ENCODE measurements around the gene CLNK. TPM values are rescaled to one million over a fixed set of nuclear protein-coding genes. Genes with fewer than 3 reads are reported as not detected.

The CLNK gene
- total and polyA plus RNA-seq, 4 donors: 0.04 to 0.57 (median 0.14) TPM; not detected in 1

GRCh38 chr4:10612476-10612875 is 72.1 kb downstream of the CLNK start:
- Histone ChIP-seq H3K4me3 (no peak overlapping the region), H3K27me3 (ENCODE audit: control insufficient read depth in 3 of 3, insufficient read depth in 3 of 3, low read length in 2 of 3) (no peaks in the 10 kb centered on the region), H3K9me3 (ENCODE audit: control insufficient read depth in 4 of 4, insufficient read depth in 3 of 4, low read length in 3 of 4) (no peaks in the 10 kb centered on the region), H3K4me1 (ENCODE audit: control insufficient read depth in 5 of 5, insufficient read depth in 5 of 5, low read length in 5 of 5) (peaks cover 0 to 3% (median 0%) of the 10 kb centered on the region in 5 donors), H3K27ac (ENCODE audit: low read depth in 1 of 2, low read length in 1 of 2) (no peak overlapping the region), H3K36me3 (ENCODE audit: control insufficient read depth in 4 of 4, insufficient read depth in 4 of 4, low read length in 4 of 4) (no peaks in the 10 kb centered on the region), H3K9ac (ENCODE audit: insufficient read depth in 1 of 2, low read length in 2 of 2) (no peak overlapping the region)
- 90 to 96% methylated on average over 2 of the region's 2 CpGs for WGBS, 2 donors
- no peak for TF ChIP-seq CTCF (IDR thresholded peaks at IDR 0.05; ENCODE audit: control extremely low read depth, extremely low read depth)
- DNase-seq (no peak), ATAC-seq (ENCODE audit: insufficient read depth, low FRiP score) (no peak)

GRCh38 chr4:10611673-10612072 is 72.9 kb downstream of the CLNK start:
- H3K9me3 ChIP-seq (ENCODE audit: control insufficient read depth in 4 of 4, insufficient read depth in 3 of 4, low read length in 3 of 4): no peaks in the 10 kb centered on the region
- no peaks in the 10 kb centered on the region for H3K27me3 ChIP-seq (ENCODE audit: control insufficient read depth in 3 of 3, insufficient read depth in 3 of 3, low read length in 2 of 3)
- ATAC-seq (ENCODE audit: insufficient read depth, low FRiP score): no peak
- H3K9ac ChIP-seq (ENCODE audit: insufficient read depth in 1 of 2, low read length in 2 of 2): no peak overlapping the region
- H3K27ac ChIP-seq (ENCODE audit: low read depth in 1 of 2, low read length in 1 of 2): no peak overlapping the region
- no peak for TF ChIP-seq CTCF (IDR thresholded peaks at IDR 0.05; ENCODE audit: control extremely low read depth, extremely low read depth)
- H3K4me3 ChIP-seq: no peak overlapping the region
- H3K4me1 ChIP-seq (ENCODE audit: control insufficient read depth in 5 of 5, insufficient read depth in 5 of 5, low read length in 5 of 5): peaks cover 0 to 1% (median 0%) of the 10 kb centered on the region in 5 donors
- DNase-seq: no peak
- H3K36me3 ChIP-seq (ENCODE audit: control insufficient read depth in 4 of 4, insufficient read depth in 4 of 4, low read length in 4 of 4): no peaks in the 10 kb centered on the region
- WGBS, 2 donors: 79 to 81% methylated on average over 3 of the region's 3 CpGs

DNA sequence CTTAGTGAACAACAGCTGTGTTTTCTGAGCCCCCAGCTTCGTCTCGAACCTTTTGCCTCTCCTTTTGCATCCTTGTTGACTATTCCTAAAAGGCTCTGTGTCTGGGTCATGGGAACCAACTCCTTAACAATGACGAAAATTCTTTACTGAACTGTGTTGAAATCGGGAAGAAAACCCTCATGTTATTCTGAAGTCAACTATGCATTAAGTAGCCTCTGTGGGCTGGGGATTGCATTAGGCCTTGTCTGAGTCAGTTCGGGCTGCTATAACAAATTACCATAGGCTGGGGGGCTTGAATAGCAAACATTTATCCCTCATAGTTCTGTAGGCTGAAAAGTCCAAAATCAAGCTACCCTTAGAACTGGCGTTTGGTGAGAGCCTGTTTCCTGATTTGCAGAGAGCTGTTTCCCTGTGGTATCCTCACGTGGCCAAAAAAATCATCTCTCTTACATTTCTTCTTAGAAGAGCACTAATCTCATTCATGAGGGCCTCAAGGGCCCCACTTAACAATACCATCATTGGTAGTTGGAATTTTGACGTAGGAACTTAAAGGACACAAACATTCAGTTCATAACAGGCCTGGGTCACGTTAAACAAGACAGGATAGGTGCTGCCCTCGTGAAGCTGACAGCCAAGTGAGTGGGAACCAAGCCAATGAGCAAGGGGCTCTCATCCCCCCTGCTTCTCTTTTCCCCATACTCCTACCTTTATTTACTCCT is 75.9 kb downstream of the CLNK start:
- H3K4me1 ChIP-seq (ENCODE audit: control insufficient read depth in 5 of 5, insufficient read depth in 5 of 5, low read length in 5 of 5): no peaks in the 10 kb centered on the region
- TF ChIP-seq CTCF (IDR thresholded peaks at IDR 0.05; ENCODE audit: control extremely low read depth, extremely low read depth): no peak
- ATAC-seq (ENCODE audit: insufficient read depth, low FRiP score) (no peak), DNase-seq (no peak)
- WGBS, 2 donors: 75 to 81% methylated on average over 10 of the region's 10 CpGs
- H3K9me3 ChIP-seq (ENCODE audit: control insufficient read depth in 4 of 4, insufficient read depth in 3 of 4, low read length in 3 of 4): no peaks in the 10 kb centered on the region
- H3K36me3 ChIP-seq (ENCODE audit: control insufficient read depth in 4 of 4, insufficient read depth in 4 of 4, low read length in 4 of 4): no peaks in the 10 kb centered on the region
- no peak overlapping the region for H3K27ac ChIP-seq (ENCODE audit: low read depth in 1 of 2, low read length in 1 of 2)
- H3K9ac ChIP-seq (ENCODE audit: insufficient read depth in 1 of 2, low read length in 2 of 2): no peak overlapping the region
- no peak overlapping the region for H3K4me3 ChIP-seq
- no peaks in the 10 kb centered on the region for H3K27me3 ChIP-seq (ENCODE audit: control insufficient read depth in 3 of 3, insufficient read depth in 3 of 3, low read length in 2 of 3)

GRCh38 chr4:10607206-10607605 is 77.4 kb downstream of the CLNK start:
- no peak for TF ChIP-seq CTCF (IDR thresholded peaks at IDR 0.05; ENCODE audit: control extremely low read depth, extremely low read depth)
- ATAC-seq (ENCODE audit: insufficient read depth, low FRiP score) (no peak), DNase-seq (no peak)
- H3K4me3 ChIP-seq: no peak overlapping the region
- H3K9me3 ChIP-seq (ENCODE audit: control insufficient read depth in 4 of 4, insufficient read depth in 3 of 4, low read length in 3 of 4): no peaks in the 10 kb centered on the region
- H3K27ac ChIP-seq (ENCODE audit: low read depth in 1 of 2, low read length in 1 of 2): no peak overlapping the region
- H3K9ac ChIP-seq (ENCODE audit: insufficient read depth in 1 of 2, low read length in 2 of 2): no peak overlapping the region
- no peaks in the 10 kb centered on the region for H3K36me3 ChIP-seq (ENCODE audit: control insufficient read depth in 4 of 4, insufficient read depth in 4 of 4, low read length in 4 of 4)
- no peaks in the 10 kb centered on the region for H3K27me3 ChIP-seq (ENCODE audit: control insufficient read depth in 3 of 3, insufficient read depth in 3 of 3, low read length in 2 of 3)
- H3K4me1 ChIP-seq (ENCODE audit: control insufficient read depth in 5 of 5, insufficient read depth in 5 of 5, low read length in 5 of 5): no peaks in the 10 kb centered on the region
- 85 to 90% methylated on average over 3 of the region's 3 CpGs for WGBS, 2 donors
